Fibroblast of skin of left quadriceps (primary cell): Measurements from ENCODE around the gene AZU1.
"Not testable (repeated sequence)": the region's sequence is repeated elsewhere in the genome, so short reads cannot be mapped to it uniquely, and the experiment has no call there.

Source experiments
- DNase-seq, 2 experiments: peaks; one replicate each; pipeline ENCODE4 v3.0.0-alpha.2; 2013; ENCODE audit warnings: low read depth in 2 of 2

Gene AZU1

GRCh38 chr19:829129-829758, 1.6 kb downstream of the AZU1 start:
- DNase-seq, result no peak

DNA sequence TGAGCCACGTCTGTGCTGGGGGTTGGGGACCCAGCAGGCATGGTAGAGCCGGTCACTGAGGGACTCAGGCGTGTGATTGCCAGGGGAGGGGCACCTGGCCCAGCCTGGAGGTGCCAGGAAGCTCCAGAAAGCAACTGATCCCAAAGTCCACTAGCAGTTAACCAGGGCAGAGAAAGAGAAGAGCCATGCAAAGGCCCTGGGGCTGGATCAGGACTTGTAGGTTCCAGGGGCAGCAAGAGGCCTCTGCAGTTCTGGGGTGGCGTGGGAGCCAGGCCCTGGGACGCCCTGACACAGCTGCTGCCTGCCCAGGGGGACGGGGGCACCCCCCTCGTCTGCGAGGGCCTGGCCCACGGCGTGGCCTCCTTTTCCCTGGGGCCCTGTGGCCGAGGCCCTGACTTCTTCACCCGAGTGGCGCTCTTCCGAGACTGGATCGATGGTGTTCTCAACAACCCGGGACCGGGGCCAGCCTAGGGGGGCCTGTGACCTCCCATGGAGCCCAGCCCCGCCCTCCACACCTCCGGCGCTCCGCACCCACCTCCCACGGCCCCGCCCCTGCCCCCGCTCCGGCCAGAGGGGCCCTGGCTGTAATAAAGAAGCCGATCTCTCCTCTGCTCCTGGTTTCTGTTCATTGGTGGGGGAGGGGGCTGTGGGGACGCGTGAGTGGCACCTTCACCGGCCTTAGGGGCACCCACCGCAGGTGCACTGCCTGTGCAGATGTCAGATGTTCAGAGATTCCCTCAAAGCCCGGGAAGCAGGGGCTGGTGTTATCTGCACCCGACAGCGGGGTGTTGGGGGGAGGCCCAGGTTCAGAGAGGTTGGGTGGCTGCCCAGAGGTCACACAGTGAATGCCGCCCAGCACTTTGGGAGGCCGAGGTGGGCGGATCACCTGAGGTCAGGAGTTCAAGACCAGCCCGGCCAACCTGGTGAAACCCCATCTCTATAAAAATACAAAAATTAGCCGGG, 4.1 kb downstream of the AZU1 start:
- no peak for DNase-seq

GRCh38 chr19:834216-834615, 6.6 kb downstream of the AZU1 start:
- no peak for DNase-seq

DNA sequence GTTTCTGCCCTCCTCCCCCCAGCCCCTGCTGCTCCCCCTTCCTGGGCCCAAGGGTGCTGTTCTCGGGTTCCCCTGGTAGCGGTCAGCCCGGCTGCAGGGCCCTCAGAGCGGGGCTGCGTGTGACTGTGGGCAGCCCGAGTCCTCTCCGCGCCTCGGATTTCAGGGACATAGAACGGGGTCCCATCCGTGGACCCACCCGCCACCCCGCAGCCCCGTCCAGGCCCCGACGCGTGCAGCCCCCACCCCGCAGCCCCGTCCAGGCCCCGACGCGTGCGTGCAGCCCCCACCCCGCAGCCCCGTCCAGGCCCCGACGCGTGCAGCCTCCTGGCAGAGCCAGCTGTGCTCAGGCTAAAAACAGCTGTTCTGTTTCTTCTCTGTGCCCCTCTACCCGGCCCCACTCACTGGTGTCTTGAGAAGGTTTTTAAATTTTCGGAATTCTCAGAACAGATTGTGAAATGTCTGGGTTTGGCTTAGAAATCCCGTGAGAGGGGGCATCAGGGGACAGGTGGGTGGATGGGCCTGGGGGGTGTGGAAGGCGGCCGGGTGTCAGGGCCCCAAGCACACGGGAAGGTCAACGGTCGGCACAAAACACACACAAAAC, 7.7 kb downstream of the AZU1 start:
- no peak for DNase-seq

DNA sequence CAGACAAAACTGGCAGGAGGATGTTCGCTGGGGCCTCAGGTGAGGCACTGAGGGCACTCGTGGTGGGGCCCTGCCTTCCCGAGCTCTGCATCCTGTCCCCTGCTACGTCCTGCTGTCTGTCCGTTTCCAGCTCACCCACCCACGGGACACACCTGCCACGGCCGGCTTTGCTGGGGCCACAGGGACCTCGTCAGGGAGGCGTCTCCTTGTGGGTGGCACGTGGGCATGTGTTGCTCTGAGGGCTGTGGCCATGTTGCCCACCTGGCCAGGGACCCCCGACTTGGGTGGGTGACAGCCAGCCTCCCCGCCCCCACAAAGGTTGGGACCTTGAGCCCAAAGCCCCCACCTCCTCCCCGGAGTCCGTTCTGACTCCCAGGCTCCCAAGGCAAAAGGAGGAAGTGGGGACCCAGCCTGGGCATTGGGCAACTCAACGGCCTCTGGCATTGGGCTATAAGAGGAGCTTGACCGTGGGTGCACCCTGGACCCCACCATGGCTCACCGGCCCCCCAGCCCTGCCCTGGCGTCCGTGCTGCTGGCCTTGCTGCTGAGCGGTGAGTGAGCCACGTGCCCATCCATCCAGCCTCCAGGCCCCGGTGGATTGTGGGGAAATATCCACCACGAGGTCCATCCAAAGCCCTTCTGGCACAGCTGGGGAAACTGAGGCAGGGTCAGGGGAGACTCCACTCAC, 13.0 kb downstream of the AZU1 start, which contains the start of gene PRTN3:
Gene PRTN3 (plus strand): TSS at position 481 of the 688 bp plus-strand sequence. CDS start 10 bp downstream, at position 491.
- no peak for DNase-seq

GRCh38 chr19:842802-843179, 15.2 kb downstream of the AZU1 start:
- DNase-seq, result not testable (repeated sequence)

DNA sequence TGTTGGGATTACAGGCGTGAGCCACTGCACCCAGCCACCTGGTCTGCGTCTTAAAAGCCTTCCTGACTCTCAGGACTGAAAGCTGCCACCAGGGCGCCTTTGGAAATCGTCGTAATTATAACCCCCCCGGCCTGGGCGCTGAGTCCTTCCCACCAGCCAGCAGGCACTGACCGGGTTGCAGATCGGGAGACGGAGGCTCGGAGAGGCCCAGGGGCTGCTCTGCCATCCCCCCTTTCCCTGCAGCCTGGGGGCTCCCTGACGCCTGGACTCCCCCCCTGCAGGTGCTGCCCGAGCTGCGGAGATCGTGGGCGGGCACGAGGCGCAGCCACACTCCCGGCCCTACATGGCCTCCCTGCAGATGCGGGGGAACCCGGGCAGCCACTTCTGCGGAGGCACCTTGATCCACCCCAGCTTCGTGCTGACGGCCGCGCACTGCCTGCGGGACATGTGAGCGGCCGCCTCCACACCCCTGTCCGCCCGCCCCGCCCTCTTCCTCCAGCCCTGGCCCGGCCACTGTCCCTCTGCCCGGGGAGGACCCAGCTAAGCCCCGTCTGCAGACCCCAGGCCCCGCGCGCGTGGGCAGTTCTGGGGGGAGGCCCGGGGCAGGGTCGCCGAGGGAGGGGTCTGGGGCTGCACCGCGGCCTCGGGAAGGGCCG, 15.7 kb downstream of the AZU1 start:
- no peak for DNase-seq

DNA sequence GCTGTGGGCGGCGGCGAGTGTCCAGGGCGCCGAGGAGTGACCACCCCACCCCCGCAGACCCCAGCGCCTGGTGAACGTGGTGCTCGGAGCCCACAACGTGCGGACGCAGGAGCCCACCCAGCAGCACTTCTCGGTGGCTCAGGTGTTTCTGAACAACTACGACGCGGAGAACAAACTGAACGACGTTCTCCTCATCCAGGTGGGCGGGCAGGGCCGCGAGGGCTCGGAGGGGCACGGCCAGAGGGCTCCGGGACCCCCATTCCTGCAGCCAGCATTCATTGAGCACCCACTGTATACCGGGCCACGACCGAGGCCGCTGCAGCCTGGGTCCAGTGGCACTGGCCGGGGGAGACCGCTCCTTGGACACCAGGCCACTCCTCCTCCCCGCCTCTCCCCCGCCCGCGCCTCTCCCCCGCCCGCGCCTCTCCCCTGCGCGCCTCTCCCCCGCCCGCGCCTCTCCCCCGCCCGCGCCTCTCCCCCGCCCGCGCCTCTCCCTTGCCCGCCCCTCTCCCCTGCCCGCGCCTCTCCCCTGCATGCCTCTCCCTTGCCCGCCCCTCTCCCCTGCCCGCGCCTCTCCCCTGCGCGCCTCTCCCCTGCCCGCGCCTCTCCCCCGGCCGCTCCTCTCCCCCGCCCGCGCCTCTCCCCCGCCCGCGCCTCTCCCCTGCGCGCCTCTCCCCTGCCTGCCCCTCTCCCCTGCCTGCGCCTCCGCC, 16.4 kb downstream of the AZU1 start:
- no peak for DNase-seq

GRCh38 chr19:844546-844971, 16.9 kb downstream of the AZU1 start:
- DNase-seq, result no peak

- DNase-seq, result no peak
These were observed 18.3 kb downstream of the AZU1 start for GRCh38 chr19:845707-846521.

DNA sequence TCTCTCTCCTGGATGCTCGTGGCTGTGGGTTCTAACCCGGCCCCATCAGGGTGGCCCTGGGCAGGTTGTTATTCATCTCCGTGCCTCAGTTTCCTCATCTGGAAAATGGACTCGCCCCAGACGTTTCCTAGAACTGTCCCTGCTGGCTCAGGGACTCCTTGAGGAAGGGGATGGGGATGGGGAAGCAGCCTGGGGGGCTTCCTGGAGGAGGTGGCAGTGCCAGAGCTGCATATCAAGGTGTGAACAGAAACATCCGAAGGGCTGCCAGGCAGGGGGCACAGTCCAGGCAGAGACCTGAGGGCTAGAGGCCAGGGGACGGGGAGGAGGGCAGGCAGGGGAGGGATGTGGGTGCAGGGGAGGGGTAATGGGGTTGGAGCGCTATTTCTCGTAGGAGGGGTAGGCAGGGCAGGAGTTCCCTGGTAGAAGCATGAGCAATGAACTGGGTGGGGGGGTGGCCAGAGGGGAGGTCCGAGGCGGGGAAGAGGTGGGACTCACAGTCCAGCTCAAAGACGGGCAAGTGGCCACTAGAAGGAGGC, 20.8 kb downstream of the AZU1 start:
- DNase-seq, result no peak

DNA sequence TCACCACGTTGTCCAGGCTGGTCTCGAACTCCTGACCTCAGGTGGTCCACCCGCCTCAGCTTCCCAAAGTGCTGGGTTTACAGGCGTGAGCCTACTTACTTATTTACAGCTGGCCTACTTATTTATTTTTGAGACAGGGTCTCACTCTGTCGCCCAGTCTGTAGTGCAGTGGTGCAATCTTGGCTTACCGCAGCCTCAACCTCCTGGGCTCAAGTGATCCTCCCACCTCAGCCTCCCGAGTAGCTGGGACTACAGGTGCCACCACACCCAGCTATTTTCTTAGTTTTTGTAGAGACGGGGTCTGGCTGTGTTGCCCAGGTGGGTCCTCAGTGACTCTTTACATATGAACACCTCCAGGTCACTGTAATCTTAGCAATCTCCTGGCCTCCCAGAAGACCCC, 21.6 kb downstream of the AZU1 start:
- not testable (repeated sequence) for DNase-seq

DNA sequence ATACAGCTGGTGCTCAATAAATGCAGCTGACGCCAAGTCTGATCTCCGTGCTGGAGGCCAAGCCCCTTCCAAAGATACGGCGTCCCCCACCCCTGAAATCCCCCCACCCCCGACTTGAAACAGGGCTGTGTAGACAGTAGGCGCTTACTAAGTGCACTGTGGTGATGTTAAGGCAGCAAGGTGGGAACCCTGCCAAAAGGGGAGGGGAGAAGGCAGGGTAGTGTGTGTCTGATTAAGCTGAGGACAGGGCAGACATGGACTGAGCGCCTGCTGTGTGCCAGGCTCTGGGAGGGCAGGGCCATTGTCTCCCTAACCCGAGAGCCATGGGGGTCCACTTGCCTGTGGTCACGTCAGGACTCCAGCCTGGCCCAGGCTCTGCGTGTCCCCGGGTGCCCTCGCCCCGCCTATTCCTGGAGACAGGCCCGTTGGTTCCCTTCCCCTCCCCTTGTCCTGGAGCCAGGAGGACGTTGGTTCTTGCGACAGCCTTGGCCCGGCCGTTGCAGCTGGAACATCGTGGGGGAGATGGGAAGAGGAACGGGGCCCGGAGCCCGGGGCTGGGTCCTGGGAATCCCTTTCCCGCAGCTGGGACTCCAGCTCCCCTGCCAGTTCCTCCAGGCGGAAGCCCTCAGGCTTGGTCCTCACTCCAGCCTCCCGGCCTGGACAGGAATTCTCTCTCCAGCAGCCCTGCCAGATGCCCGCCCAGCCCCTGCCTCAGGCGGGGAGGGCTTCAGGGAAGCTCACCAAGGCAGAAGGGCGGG, 22.8 kb downstream of the AZU1 start:
- peak; percentile 68 to 71 for DNase-seq

GRCh38 chr19:850979-851335, 23.3 kb downstream of the AZU1 start:
- DNase-seq, result no peak

GRCh38 chr19:852136-853013, 24.7 kb downstream of the AZU1 start, which contains the start of gene ELANE:
Gene ELANE, plus strand, starts transcription at chr19:852303. Its CDS starts 26 bp downstream, at chr19:852329.
- DNase-seq, result no peak

- no peak for DNase-seq
These were observed 25.5 kb downstream of the AZU1 start for GRCh38 chr19:853014-853585.

GRCh38 chr19:853614-854220, 26.1 kb downstream of the AZU1 start:
- not testable (repeated sequence) for DNase-seq
